Measurements from ENCODE around the gene FOXI1.

Gene FOXI1

DNA sequence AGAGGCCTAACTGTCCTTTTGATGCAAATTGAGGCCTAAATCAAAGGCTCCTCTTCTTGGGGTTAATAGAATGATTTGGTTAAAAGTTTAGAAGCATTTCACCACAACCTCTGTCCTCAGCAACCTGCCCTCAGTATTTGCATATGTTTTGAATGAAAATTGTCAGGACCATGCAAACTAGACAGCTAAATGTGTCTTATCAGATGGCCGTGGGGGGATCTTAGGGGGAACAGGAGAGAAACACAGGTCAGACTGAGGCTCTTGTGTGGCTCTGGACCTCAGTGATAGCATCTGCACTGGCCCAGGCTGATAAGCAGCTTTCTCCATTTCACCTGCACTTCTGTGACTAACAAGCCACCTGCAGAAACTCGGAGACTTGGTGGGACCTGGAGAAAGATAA is 49.0 kb downstream of the FOXI1 start:
- no peak for DNase-seq (ENCODE audit: low read depth)
- no peak overlapping the region for H3K4me3 ChIP-seq (replicated peaks; ENCODE audit: low read depth, low read length)
- TF ChIP-seq, protein P1, sequence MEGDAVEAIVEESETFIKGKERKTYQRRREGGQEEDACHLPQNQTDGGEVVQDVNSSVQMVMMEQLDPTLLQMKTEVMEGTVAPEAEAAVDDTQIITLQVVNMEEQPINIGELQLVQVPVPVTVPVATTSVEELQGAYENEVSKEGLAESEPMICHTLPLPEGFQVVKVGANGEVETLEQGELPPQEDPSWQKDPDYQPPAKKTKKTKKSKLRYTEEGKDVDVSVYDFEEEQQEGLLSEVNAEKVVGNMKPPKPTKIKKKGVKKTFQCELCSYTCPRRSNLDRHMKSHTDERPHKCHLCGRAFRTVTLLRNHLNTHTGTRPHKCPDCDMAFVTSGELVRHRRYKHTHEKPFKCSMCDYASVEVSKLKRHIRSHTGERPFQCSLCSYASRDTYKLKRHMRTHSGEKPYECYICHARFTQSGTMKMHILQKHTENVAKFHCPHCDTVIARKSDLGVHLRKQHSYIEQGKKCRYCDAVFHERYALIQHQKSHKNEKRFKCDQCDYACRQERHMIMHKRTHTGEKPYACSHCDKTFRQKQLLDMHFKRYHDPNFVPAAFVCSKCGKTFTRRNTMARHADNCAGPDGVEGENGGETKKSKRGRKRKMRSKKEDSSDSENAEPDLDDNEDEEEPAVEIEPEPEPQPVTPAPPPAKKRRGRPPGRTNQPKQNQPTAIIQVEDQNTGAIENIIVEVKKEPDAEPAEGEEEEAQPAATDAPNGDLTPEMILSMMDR (IDR thresholded peaks at IDR 0.05; ENCODE audit: low read length, missing control alignments): no peak

DNA sequence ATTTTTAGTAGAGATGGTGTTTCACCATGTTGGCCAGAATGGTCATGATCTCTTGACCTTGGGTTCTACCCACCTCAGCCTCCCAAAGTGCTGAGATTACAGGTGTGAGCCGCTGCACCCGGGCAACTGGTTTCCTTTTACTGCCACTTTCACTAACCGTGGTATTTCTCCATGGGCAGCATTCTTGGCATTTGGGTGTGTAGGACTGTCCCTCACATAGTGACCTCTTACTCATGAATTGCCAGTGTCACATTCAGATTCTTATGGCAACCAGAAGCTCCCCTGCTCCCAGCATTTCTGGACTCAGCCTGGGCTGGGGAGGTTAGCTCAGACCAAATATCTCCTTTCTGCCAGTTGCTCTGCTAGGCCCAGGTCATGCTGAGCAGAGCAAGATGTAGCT is 50.1 kb downstream of the FOXI1 start:
- TF ChIP-seq, protein P1 (IDR thresholded peaks at IDR 0.05; ENCODE audit: low read length, missing control alignments): no peak
- no peak overlapping the region for H3K4me3 ChIP-seq (replicated peaks; ENCODE audit: low read depth, low read length)
- no peak for DNase-seq (ENCODE audit: low read depth)

GRCh38 chr5:170159101-170159698 is 53.5 kb downstream of the FOXI1 start:
- H3K4me3 ChIP-seq (replicated peaks; ENCODE audit: low read depth, low read length): no peak overlapping the region
- TF ChIP-seq, protein P1 (IDR thresholded peaks at IDR 0.05; ENCODE audit: low read length, missing control alignments): no peak
- peak; percentile 32 for DNase-seq (ENCODE audit: low read depth)
